ENCODE measurements around the gene CUBN.
"Not testable (repeated sequence)": the region's sequence is repeated elsewhere in the genome, so short reads cannot be mapped to it uniquely, and the experiment has no call there.

CUBN gene

GRCh38 chr10:17033529-17034260 lies 95.9 kb downstream of the CUBN start:
- no peak for DNase-seq

GRCh38 chr10:17031637-17032635 lies 97.7 kb downstream of the CUBN start:
- DNase-seq, result no peak

- peak; percentile 77 for DNase-seq
Measured at GRCh38 chr10:17029581-17030271, 99.9 kb downstream of the CUBN start.

GRCh38 chr10:17029239-17029580 lies 100.4 kb downstream of the CUBN start:
- no peak for DNase-seq

- no peak for DNase-seq
Measured at GRCh38 chr10:17028798-17029197, 100.8 kb downstream of the CUBN start.

GRCh38 chr10:17026686-17027485 lies 102.7 kb downstream of the CUBN start:
- peak; percentile 60 for DNase-seq

GRCh38 chr10:17025444-17026295 lies 103.9 kb downstream of the CUBN start:
- peak; percentile 60 for DNase-seq

- no peak for DNase-seq
Measured at GRCh38 chr10:17024461-17024860, 105.2 kb downstream of the CUBN start.

GRCh38 chr10:17023386-17024298 lies 106.0 kb downstream of the CUBN start:
- peak; percentile 49 for DNase-seq

- no peak for DNase-seq
Measured at GRCh38 chr10:17022896-17023295, 106.7 kb downstream of the CUBN start.

- DNase-seq, result no peak
Measured at GRCh38 chr10:17022466-17022825, 107.2 kb downstream of the CUBN start.

- DNase-seq, result no peak
Measured at GRCh38 chr10:17021656-17022465, 107.8 kb downstream of the CUBN start.

GRCh38 chr10:17019696-17020095 lies 109.9 kb downstream of the CUBN start:
- DNase-seq, result no peak

GRCh38 chr10:17013131-17013983 lies 116.3 kb downstream of the CUBN start:
- DNase-seq, result not testable (repeated sequence)

- DNase-seq, result not testable (repeated sequence)
Measured at GRCh38 chr10:17012731-17013130, 116.9 kb downstream of the CUBN start.

- DNase-seq, result no peak
Measured at GRCh38 chr10:17010363-17011145, 119.1 kb downstream of the CUBN start.

GRCh38 chr10:17009212-17009700 lies 120.4 kb downstream of the CUBN start:
- DNase-seq, result no peak

GRCh38 chr10:17007418-17007770 lies 122.2 kb downstream of the CUBN start:
- no peak for DNase-seq

Data from stimulated activated CD4-positive, alpha-beta T cell treated with anti-CD3 and anti-CD28 coated beads, Interleukin-12 subunit alpha, Interleukin-12 subunit beta, amount 100 ng/mL, for 4 hours (primary cell).